Activated T-helper 1 cell treated with anti-CD3 and anti-CD28 coated beads, Interleukin-2, amount 50 U/mL, for 16 hours (primary cell): ENCODE results near the gene SLC39A6.
"Not testable (repeated sequence)": the region's sequence is repeated elsewhere in the genome, so short reads cannot be mapped to it uniquely, and the experiment has no call there.

Experiments
- DNase-seq, 2 donors: peaks; one replicate each; pipeline ENCODE4 v3.0.0-alpha.2; 2020; ENCODE audit warnings: low read depth in 1 of 2, low spot score in 1 of 2

Gene SLC39A6

DNA sequence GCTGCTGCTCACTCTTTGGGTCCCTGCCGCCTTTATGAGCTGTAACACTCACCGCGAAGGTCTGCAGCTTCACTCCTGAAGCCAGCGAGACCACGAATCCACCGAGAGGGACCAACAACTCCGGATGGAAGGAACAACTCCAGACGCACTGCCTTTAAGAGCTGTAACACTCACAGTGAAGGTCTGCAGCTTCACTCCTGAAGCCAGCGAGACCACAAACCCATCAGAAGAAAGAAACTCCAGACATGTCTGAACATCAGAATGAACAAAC is 64.4 kb downstream of the SLC39A6 start:
- not testable (repeated sequence) for DNase-seq

DNA sequence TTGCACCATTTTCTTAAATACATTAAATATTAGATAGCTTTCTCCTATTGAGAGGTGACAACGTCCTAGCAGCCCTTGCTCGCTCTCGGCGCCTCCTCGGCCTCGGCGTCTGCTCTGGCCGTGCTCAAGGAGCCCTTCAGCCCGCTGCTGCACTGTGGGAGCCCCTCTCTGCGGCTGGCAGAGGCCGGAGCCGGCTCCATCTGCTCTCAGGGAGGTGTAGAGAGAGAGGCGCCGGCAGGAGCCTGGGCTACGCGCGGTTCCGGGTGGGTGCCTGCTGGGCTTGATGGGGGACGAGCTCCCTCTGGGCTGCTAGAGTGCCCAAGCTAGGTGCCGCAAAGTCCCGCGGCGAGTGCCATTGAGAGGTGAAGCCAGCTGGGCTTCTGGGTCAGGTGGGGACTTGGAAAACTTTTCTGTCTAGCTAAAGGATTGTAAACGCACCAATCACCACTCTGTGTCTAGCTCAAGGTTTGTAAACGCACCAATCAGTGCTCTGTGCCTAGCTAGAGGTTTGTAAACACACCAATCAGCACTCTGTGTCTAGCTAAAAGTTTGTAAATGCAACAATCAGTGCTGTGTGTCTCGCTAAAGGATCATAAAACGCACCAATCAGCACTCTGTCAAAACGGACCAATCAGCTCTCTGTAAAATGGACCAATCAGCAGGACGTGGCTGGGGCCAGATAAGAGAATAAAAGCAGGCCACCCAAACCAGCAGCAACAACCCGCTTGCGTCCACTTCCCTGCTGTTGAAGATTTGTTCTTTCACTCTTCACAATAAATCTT is 64.9 kb downstream of the SLC39A6 start:
- no peak for DNase-seq

DNA sequence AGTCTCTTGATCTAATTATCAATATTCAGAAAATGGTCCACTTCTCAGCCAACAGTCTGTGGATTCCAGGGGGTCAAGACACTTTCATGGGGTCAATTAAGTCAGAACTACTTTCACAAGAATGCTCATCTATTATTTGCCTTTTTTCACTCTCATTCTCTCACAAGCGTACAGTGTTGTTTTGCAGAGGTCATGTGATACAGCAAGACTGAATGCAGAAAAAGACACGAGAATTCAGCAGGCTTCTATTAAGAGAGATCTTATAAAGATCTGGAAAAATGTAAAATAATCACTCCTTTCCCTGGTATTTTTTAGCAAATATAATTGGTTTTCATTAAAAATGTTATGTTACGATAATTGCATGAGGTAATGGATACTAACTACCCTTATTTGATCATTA is 70.5 kb downstream of the SLC39A6 start:
- no peak for DNase-seq
